GM18867 (cell line): ENCODE data around the gene BAG3.
"Not testable (repeated sequence)": the region's sequence is repeated elsewhere in the genome, so short reads cannot be mapped to it uniquely, and the experiment has no call there.

ENCODE experiments used
- ATAC-seq: cut with Tn5 transposase; IDR thresholded peaks from one replicate; pipeline ENCODE4 v1.9.1; 2021; ENCODE audit warnings: mild to moderate bottlenecking, moderate library complexity; ENCODE audit not compliant: unreplicated experiment

Gene BAG3

DNA sequence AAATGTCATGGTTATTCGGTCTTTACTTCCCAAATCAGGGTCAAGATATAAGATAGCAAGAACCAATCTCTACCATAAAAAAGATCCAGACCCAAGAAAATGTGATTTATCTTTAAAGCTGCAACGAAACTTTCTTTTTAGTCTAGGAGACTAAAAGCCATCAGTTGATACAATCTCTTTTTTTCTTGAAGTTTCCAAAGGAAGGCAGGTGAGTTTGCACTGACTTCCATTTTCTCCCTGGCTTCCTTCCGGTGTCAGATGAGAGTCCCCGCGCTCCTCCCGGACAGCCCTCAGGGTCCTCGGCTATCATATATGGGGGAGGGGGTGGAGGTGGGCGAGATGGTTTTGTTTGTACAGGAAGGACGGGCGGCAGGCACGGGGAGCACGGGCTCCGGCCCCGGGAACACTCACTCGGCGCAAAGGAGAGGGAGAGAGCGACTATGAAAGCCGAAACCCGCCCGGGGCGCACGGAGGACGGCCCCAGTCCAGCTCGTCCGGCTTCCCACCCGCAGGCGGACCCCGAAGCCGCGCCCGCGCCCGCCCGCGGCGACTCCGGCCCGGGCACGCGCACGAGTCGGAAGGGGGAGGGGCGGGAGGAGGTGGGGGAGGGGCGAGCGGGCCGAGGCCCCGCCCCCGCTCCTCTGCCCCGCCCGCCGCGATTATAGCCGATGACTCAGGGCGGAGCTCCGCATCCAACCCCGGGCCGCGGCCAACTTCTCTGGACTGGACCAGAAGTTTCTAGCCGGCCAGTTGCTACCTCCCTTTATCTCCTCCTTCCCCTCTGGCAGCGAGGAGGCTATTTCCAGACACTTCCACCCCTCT lies at the start of gene BAG3:
BAG3 (plus strand) TSS at position 689 of the 822 bp plus-strand sequence. CDS start 296 bp downstream, outside the sequence.
- peak; percentile 82 for ATAC-seq

- ATAC-seq = no peak
Observed at GRCh38 chr10:119602241-119603095, 48.7 kb upstream of the BAG3 start.

- ATAC-seq = no peak
Observed at GRCh38 chr10:119604468-119604867, 46.7 kb upstream of the BAG3 start.

DNA sequence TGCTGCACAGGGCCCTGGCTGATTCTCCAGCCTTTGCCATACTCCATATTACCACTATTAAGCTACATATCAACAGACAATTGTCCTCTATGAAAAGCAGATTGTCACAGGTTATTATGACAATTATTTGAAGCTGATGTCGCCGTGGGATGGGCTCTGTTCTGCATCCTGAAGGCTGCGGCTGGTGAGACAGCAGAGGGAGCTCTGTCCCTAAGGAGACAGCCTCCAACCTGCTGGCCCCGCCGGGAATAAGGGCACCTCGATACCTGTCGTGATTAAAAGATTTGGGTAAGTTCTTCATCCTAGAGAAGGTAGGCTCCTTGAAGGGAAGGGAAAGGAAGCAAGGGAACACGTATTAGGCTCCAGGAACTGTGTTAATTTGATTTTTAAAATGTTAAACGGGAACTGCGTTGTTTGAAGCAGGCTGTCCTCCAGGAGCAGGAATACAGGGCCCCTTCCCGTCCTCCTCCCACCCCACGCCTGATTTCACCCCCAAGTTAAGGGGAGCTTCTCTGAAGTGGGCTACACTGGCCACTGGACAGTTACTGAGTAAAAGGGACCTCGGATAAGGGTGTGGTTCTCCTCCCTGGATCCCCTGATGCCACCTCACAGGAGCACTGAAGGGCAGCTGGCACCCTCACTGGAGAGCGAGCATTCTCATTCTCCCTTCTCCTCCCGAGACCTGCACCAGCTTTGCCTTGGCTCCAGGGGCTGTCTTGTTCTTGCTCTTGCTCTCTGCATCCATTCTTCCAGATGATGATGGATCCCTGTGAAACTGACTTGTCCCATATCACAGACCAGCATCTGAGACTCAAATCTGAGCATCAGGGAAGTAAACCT lies 42.6 kb upstream of the BAG3 start:
- ATAC-seq = no peak

GRCh38 chr10:119609516-119609915 lies 41.7 kb upstream of the BAG3 start:
- no peak for ATAC-seq

DNA sequence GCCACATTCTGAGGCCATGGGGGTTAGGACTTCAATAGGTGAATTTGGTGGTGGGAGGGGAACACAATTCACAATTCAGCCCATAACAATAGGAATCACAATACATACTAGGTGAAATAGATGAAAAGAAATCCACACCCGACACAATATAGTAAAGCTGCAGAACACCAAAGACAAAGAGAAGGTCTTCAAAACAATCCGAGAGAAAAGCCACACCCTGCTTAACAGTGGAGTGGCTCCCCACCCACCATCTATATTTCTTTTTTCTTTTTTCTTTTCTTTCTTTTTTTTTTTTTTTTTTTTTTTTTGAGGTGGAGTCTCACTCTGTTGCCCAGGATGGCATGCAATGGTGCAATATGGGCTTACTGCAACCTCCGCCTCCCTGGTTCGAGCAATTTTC lies 39.7 kb upstream of the BAG3 start:
- no peak for ATAC-seq

DNA sequence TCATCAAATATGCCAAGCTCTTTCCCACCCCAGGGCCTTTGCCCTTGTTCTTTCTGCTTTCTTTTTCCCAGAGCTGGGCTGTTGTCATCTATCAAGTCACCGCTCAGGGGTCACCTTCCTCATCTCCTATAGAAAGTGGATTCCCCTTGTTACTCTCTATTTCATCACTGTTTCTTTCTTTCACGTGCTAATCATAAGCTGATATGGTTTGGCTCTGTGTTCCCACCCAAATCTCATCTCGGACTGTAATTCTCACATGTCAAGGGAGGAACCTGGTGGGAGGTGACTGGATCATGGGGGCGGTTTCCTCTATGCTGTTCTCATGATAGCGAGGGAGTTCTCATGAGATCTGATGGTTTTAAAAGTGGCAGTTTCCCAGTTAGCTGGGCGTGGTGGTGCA lies 37.4 kb upstream of the BAG3 start:
- ATAC-seq = no peak

DNA sequence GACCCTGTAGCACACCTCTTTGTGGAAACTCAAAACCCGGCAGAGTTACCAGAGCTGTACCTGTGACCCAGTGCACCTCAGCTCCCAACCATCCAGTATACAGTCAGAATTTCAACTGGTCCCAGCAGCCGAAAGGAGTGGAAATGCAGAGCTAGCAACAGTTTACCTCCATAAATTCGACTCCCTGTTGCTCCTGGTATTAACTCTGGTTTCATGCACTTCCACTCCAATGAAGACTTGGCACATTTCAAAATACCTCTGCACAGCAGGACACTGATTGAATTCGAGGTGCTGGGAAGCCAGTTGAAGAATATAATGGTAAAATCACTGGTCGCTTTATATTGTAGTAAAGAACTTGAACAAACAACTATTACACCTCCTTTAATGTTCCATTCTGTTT lies 36.5 kb upstream of the BAG3 start:
- no peak for ATAC-seq

- ATAC-seq = no peak
Observed at GRCh38 chr10:119616882-119617570, 34.2 kb upstream of the BAG3 start.

DNA sequence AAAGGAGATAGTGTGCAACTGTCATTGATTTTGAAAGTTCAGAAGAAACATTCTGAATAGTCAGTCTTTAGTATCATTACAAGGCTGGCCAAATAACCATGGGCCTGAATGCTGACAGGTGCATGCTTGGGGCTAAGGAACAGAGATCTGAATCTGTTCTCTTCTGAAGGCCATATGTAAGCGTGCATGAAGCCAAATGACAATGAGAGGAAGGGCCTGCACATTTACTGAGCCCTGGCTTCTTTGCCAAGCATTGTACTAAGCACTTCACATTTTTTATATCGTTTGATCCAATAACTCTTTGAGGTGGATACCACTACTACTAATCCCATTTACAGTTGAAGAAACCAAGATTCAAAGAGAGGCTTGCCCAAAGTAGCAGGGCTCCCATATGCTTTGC lies 32.0 kb upstream of the BAG3 start:
- no peak for ATAC-seq

DNA sequence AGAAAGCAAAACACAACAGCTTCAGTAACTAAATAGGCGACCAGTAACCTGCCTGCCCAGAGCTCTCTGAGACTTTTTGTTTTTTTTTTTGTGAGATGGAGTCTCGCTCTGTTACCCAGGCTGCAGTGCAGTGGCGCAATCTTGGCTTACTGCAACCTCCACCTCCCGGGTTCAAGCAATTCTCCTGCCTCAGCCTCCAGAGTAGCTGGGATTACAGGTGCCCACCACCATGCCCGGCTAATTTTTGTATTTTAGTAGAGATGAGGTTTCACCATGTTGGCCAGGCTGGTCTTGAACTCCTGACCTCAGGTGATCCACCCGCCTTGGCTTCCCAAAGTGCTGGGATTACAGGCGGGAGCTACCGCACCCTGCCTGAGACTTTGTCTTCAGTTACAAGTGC lies 31.4 kb upstream of the BAG3 start:
- ATAC-seq = not testable (repeated sequence)

GRCh38 chr10:119620241-119621077 lies 30.7 kb upstream of the BAG3 start:
- no peak for ATAC-seq

DNA sequence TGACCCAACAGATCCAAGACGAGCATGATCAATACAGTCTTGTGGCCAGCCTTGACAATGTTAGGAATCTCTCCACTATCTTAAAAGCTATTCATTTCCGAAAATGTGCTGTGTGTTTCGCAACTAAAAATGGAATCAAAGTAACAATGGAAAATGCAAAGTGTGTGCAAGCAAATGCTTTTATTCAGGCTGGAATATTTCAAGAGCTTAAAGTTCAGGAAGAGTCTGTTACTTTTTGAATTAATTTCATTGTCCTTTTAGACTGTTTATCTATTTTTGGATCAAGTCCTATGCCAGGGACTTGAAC lies 30.1 kb upstream of the BAG3 start:
- no peak for ATAC-seq

GRCh38 chr10:119625570-119626280 lies 25.5 kb upstream of the BAG3 start:
- ATAC-seq = no peak

DNA sequence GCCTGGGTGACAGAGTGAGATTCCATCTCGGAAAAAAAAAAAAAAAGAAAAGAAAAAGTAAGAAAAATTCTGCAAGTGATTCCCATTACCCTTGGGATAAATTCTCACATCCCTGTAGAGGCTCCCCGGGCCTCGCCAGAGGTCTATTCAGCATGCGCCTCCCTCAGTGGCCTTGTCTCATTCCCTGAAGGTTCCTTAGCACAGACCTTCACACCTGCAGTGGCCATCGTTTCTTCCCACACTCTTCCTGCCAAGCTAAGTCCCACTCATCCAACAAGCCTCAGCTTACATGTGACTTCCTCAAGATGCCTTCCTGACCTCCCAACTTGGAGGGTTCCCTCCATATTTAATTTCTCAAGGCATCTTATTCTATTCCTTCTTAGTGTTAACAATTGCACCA lies 20.9 kb upstream of the BAG3 start:
- ATAC-seq = no peak

GRCh38 chr10:119633538-119634218 lies 17.5 kb upstream of the BAG3 start:
- no peak for ATAC-seq

DNA sequence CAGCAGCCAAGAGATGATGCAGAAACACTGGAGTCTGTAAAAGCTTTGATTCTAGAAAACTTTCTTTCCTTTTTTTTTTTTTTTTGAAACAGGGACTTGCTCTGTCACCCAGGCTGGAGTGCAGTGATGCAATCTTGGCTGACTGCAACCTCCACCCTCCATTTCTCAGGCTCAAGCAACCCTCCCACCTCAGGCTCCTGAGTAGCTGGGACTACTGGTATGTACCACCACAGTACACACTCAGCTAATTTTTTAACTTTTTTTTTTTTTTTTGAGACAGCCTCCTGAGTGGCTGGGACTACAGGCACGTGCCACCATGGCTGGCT lies 17.0 kb upstream of the BAG3 start:
- no peak for ATAC-seq

- no peak for ATAC-seq
Observed at GRCh38 chr10:119637631-119638030, 13.5 kb upstream of the BAG3 start.

- ATAC-seq = no peak
Observed at GRCh38 chr10:119638982-119639381, 12.2 kb upstream of the BAG3 start.
